MCF 10A (cell line): ENCODE data around the gene MAPK1. TPM values are rescaled to one million over a fixed set of nuclear protein-coding genes. Genes with fewer than 3 reads are reported as not detected.
"Not testable (repeated sequence)": the region's sequence is repeated elsewhere in the genome, so short reads cannot be mapped to it uniquely, and the experiment has no call there.

Experiments used
- BruUV-seq: library from RNA; stranded (reverse); fragments of 400-500 nt; replicated peaks from 2 replicates; lab custom pipeline; 2021; lab: Mats Ljungman, UMichigan
- CTCF ChIA-PET: fragments of 300-600 bp; sonication (Branson Sonifier 250); formaldehyde crosslinking; extraction: SDS; loops from one replicate; lab custom pipeline; 2021; ENCODE audit warnings: antibody characterized with exemption, inconsistent platforms; lab: Yijun Ruan, JAX
- POLR2A ChIA-PET: fragments of 300-600, 350-650 bp; sonication (Branson Sonifier 250); formaldehyde crosslinking; extraction: SDS; loops from one replicate; lab custom pipeline; 2020; ENCODE audit warnings: antibody characterized with exemption, inconsistent platforms; lab: Yijun Ruan, JAX
- DNase-seq: peaks from one replicate; pipeline ENCODE4 v3.0.0-alpha.2; 2018; ENCODE audit not compliant: unreplicated experiment
- H3K27ac Mint-ChIP-seq: one replicate; pipeline ENCODE4 v1.8.0; 2022; ENCODE audit warnings: mild to moderate bottlenecking, low read depth, mixed read lengths; ENCODE audit not compliant: unreplicated experiment
- H3K27me3 Mint-ChIP-seq: one replicate; pipeline ENCODE4 v1.8.0; 2022; ENCODE audit warnings: mixed read lengths; ENCODE audit not compliant: insufficient read depth, unreplicated experiment
- H3K36me3 Mint-ChIP-seq: one replicate; pipeline ENCODE4 v1.8.0; 2022; ENCODE audit warnings: mild to moderate bottlenecking, moderate library complexity, mixed read lengths; ENCODE audit not compliant: insufficient read depth, unreplicated experiment
- H3K4me1 Mint-ChIP-seq: one replicate; pipeline ENCODE4 v1.8.0; 2022; ENCODE audit warnings: mixed read lengths; ENCODE audit not compliant: insufficient read depth, unreplicated experiment
- H3K4me3 Mint-ChIP-seq: one replicate; pipeline ENCODE4 v1.8.0; 2022; ENCODE audit warnings: mild to moderate bottlenecking, moderate library complexity, mixed read lengths; ENCODE audit not compliant: unreplicated experiment
- H3K9me3 Mint-ChIP-seq: one replicate; pipeline ENCODE4 v1.8.0; 2022; ENCODE audit warnings: mixed read lengths; ENCODE audit not compliant: unreplicated experiment
- CTCF ChIP-seq: fragments of 200-600 bp; IDR thresholded peaks from one replicate; pipeline ENCODE4 v1.8.0; 2022; ENCODE audit warnings: antibody characterized with exemption, mild to moderate bottlenecking; ENCODE audit not compliant: unreplicated experiment
- intact Hi-C: fragments of 100-400 bp; cut with micrococcal nuclease; formaldehyde crosslinking; loops from 2 replicates; pipeline ENCODE4 v1.14.1; 2022
- total RNA-seq: library from RNA; stranded (reverse); gene quantifications from 2 replicates; pipeline ENCODE4 v1.2.3, GENCODE V29; 2022

The MAPK1 gene
- total RNA-seq, 1 experiment from 2014 or later: 123 TPM

GRCh38 chr22:21718499-21718898, 148.9 kb downstream of the MAPK1 start:
- no peak for TF ChIP-seq CTCF
- intact Hi-C loops: loop anchor here (10.0 kb wide), 1 partner anchor 326 kb away; no protein-coding TSS in a partner anchor
- no peak overlapping the region for H3K27ac Mint-ChIP-seq
- BruUV-seq: no TSS peak
- ChIA-PET POLR2A (interaction anchor here (1.2 kb wide), 1 partner anchor 11 kb away, joined by 3 read pairs; no protein-coding TSS in a partner anchor), CTCF (no interaction called here)
- H3K4me3 Mint-ChIP-seq: no peak overlapping the region
- no peaks in the 10 kb centered on the region for H3K36me3 Mint-ChIP-seq
- H3K9me3 Mint-ChIP-seq: no peaks in the 10 kb centered on the region
- no peak for DNase-seq
- H3K27me3 Mint-ChIP-seq: no peaks in the 10 kb centered on the region
- H3K4me1 Mint-ChIP-seq: peaks cover 8% of the 10 kb centered on the region

GRCh38 chr22:21716395-21717122, 150.9 kb downstream of the MAPK1 start:
- POLR2A ChIA-PET, H3K27me3 Mint-ChIP-seq, H3K36me3 Mint-ChIP-seq, BruUV-seq, H3K27ac Mint-ChIP-seq, H3K9me3 Mint-ChIP-seq, DNase-seq, H3K4me3 Mint-ChIP-seq: not testable (repeated sequence)
- peaks cover 15% of the 10 kb centered on the region for H3K4me1 Mint-ChIP-seq
- CTCF ChIA-PET: interaction anchor here (0.6 kb wide), 1 partner anchor 158 kb away, joined by 4 read pairs; no protein-coding TSS in a partner anchor
- intact Hi-C loops: loop anchor here (10.0 kb wide), 1 partner anchor 328 kb away; no protein-coding TSS in a partner anchor

- ChIA-PET POLR2A (no interaction called here), CTCF (interaction anchor here (1.2 to 1.5 kb wide), 2 partner anchors 70 to 222 kb away, joined by 3 to 4 read pairs; no protein-coding TSS in a partner anchor)
- Mint-ChIP-seq H3K27me3 (no peaks in the 10 kb centered on the region), H3K9me3 (no peaks in the 10 kb centered on the region), H3K4me1 (peaks cover 22% of the 10 kb centered on the region), H3K36me3 (no peaks in the 10 kb centered on the region), H3K4me3 (no peak overlapping the region), H3K27ac (no peak overlapping the region)
- intact Hi-C loops: loop anchor here (5.0 to 10.0 kb wide), 2 partner anchors 223 to 330 kb away; no protein-coding TSS in a partner anchor
- TF ChIP-seq CTCF: no peak
- BruUV-seq: no TSS peak
- DNase-seq: no peak
Observed at GRCh38 chr22:21714786-21715185, 152.7 kb downstream of the MAPK1 start.

GRCh38 chr22:21714059-21714770, 153.2 kb downstream of the MAPK1 start:
- intact Hi-C loops: loop anchor here (5.0 to 10.0 kb wide), 2 partner anchors 223 to 331 kb away; no protein-coding TSS in a partner anchor
- Mint-ChIP-seq H3K27ac (no peak overlapping the region), H3K4me3 (no peak overlapping the region), H3K9me3 (no peaks in the 10 kb centered on the region), H3K36me3 (no peaks in the 10 kb centered on the region), H3K27me3 (no peaks in the 10 kb centered on the region), H3K4me1 (peaks cover 26% of the 10 kb centered on the region)
- BruUV-seq: no TSS peak
- no peak for DNase-seq
- ChIA-PET CTCF (interaction anchor here (0.6 to 1.5 kb wide), 7 partner anchors 10 to 253 kb away, joined by 3 to 5 read pairs (median 4); no protein-coding TSS in a partner anchor), POLR2A (no interaction called here)
- TF ChIP-seq CTCF: no peak
